ENCODE results near the gene RASA3. TPM values are rescaled to one million over a fixed set of nuclear protein-coding genes. Genes with fewer than 3 reads are reported as not detected.

The RASA3 gene
- total RNA-seq, 1 experiment from 2014 or later = 9.1 TPM

DNA sequence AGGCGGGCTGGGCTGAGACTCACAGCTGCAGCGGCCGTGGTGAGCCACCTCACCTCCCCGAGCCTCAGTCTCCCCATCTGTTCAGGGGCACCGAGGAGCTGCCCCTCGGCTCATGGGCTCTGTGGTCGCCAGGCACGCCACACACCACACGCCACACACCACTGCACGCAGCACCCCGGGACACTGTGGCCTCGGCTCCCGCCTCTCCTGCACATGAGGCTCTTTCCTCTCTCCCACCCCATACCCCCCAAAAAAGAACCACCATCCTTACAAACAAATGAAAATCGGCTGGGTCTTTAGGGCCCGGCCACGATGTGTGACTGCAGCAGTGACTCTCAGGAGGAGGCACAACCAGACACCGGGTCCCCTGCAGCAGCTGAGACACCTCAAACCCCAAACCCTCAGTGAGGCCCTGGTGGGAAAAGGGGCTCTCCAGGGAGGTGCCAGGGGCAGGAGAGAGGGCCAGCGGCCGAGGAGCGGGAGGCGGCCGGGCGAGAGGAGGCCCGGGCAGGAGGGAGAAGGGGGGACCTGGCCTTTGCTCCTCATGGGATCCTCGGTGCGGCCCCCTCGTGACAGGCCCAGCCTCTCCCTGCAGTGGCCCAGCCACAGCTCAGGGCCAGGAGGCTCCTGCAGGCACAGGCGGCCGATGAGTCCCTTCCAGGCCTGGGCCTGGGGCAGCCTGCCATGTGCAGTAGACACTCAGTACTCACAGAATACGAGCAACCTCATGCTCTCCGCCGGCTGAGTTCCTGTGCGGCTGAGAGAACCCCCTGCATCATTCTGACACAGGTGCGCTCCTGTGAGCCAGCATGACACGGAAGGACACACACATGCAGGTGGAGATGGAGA is 66.3 kb downstream of the RASA3 start:
- intact Hi-C loops (cut with micrococcal nuclease) = loop anchor here (2.0 to 10.0 kb wide), 3 partner anchors 33 to 161 kb away; partner anchors contain the start of gene C13orf46

GRCh38 chr13:114065141-114065925 is 67.1 kb downstream of the RASA3 start:
- peaks cover 43% of the 10 kb centered on the region for H3K4me1 ChIP-seq (ENCODE audit: insufficient read depth, low read length)
- H3K9me2 ChIP-seq (replicated peaks; ENCODE audit: low read length) = no peaks in the 10 kb centered on the region
- H3K27me3 ChIP-seq (ENCODE audit: low read length) = no peaks in the 10 kb centered on the region
- TF ChIP-seq, protein P1, sequence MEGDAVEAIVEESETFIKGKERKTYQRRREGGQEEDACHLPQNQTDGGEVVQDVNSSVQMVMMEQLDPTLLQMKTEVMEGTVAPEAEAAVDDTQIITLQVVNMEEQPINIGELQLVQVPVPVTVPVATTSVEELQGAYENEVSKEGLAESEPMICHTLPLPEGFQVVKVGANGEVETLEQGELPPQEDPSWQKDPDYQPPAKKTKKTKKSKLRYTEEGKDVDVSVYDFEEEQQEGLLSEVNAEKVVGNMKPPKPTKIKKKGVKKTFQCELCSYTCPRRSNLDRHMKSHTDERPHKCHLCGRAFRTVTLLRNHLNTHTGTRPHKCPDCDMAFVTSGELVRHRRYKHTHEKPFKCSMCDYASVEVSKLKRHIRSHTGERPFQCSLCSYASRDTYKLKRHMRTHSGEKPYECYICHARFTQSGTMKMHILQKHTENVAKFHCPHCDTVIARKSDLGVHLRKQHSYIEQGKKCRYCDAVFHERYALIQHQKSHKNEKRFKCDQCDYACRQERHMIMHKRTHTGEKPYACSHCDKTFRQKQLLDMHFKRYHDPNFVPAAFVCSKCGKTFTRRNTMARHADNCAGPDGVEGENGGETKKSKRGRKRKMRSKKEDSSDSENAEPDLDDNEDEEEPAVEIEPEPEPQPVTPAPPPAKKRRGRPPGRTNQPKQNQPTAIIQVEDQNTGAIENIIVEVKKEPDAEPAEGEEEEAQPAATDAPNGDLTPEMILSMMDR (conservative IDR thresholded peaks at IDR 0.05; ENCODE audit: low read depth, low read length) = no peak
- no peak for TF ChIP-seq EZH2phosphoT487 (IDR thresholded peaks at IDR 0.05; ENCODE audit: borderline replicate concordance, low read length)
- no peak for TF ChIP-seq EZH2 (IDR thresholded peaks at IDR 0.05; ENCODE audit: low read length, unreplicated experiment)
- H2AFZ ChIP-seq (ENCODE audit: low read length) = peak overlapping the region; percentile 72; the same call in 1 of the 2 replicates
- H3F3A ChIP-seq (ENCODE audit: low read length, unreplicated experiment) = no peaks in the 10 kb centered on the region
- H3K4me2 ChIP-seq (ENCODE audit: low read length) = peak overlapping the region; percentile 93
- H3K9ac ChIP-seq (ENCODE audit: low read length) = peak overlapping the region; percentile 94
- DNase-seq = peak; percentile 95
- CTCF ChIA-PET = no interaction called here
- H3K9me3 ChIP-seq (ENCODE audit: low read length) = no peaks in the 10 kb centered on the region
- POLR2A ChIA-PET (ENCODE audit: unreplicated experiment) = interaction anchor here (0.6 to 0.7 kb wide), 3 partner anchors 50 to 244 kb away, joined by 3 read pairs; no protein-coding TSS in a partner anchor
- peaks cover 30% of the 10 kb centered on the region for H3K79me2 ChIP-seq (ENCODE audit: low read length)
- peak overlapping the region; percentile 100 for H3K27ac ChIP-seq (ENCODE audit: low read length)
- peak overlapping the region; percentile 64 for H3K4me3 ChIP-seq (ENCODE audit: low read length)
- intact Hi-C loops (cut with micrococcal nuclease) = loop anchor here (2.0 to 10.0 kb wide), 3 partner anchors 33 to 162 kb away; partner anchors contain the start of gene C13orf46
- no peaks in the 10 kb centered on the region for H3K36me3 ChIP-seq (ENCODE audit: low read depth, low read length)
- BruUV-seq (replicated peaks) = no TSS peak
- ATAC-seq = peak; percentile 88
- no peaks in the 10 kb centered on the region for H4K20me1 ChIP-seq (ENCODE audit: low read length)

More for the DNA sequence above, 66.3 kb downstream of the RASA3 start:
- Histone ChIP-seq H3K9me3 (ENCODE audit: low read length) (no peaks in the 10 kb centered on the region), H3K79me2 (ENCODE audit: low read length) (peaks cover 30% of the 10 kb centered on the region), H4K20me1 (ENCODE audit: low read length) (no peaks in the 10 kb centered on the region), H3K27me3 (ENCODE audit: low read length) (no peaks in the 10 kb centered on the region), H3K4me1 (ENCODE audit: insufficient read depth, low read length) (peaks cover 43% of the 10 kb centered on the region), H3K4me2 (ENCODE audit: low read length) (peak overlapping the region; percentile 93), H3K27ac (ENCODE audit: low read length) (peak overlapping the region; percentile 100), H3K36me3 (ENCODE audit: low read depth, low read length) (no peaks in the 10 kb centered on the region), H3K4me3 (ENCODE audit: low read length) (peak overlapping the region; percentile 45; the same call in 1 of the 2 replicates), H3K9me2 (replicated peaks; ENCODE audit: low read length) (no peaks in the 10 kb centered on the region), H2AFZ (ENCODE audit: low read length) (no peak overlapping the region), H3F3A (ENCODE audit: low read length, unreplicated experiment) (no peaks in the 10 kb centered on the region), H3K9ac (ENCODE audit: low read length) (peak overlapping the region; percentile 94)
- DNase-seq (no peak), ATAC-seq (no peak)
- POLR2A ChIA-PET (ENCODE audit: unreplicated experiment) = interaction anchor here (0.6 to 0.7 kb wide), 3 partner anchors 49 to 245 kb away, joined by 3 read pairs; no protein-coding TSS in a partner anchor
- TF ChIP-seq, protein P1 (conservative IDR thresholded peaks at IDR 0.05; ENCODE audit: low read depth, low read length) = no peak
- TF ChIP-seq EZH2 (IDR thresholded peaks at IDR 0.05; ENCODE audit: low read length, unreplicated experiment) (no peak), EZH2phosphoT487 (IDR thresholded peaks at IDR 0.05; ENCODE audit: borderline replicate concordance, low read length) (no peak)
- no TSS peak for BruUV-seq (replicated peaks)
- CTCF ChIA-PET = no interaction called here
